GM12872 (cell line): ENCODE results near the gene UBASH3B.

Experiments
- TF ChIP-seq, protein P1 (sequence below): IDR thresholded peaks from 3 replicates; pipeline ENCODE4 v1.5.1; 2011; ENCODE audit warnings: low read depth, mild to moderate bottlenecking, low read length, moderate library complexity; ENCODE audit not compliant: insufficient read depth

Gene UBASH3B

DNA sequence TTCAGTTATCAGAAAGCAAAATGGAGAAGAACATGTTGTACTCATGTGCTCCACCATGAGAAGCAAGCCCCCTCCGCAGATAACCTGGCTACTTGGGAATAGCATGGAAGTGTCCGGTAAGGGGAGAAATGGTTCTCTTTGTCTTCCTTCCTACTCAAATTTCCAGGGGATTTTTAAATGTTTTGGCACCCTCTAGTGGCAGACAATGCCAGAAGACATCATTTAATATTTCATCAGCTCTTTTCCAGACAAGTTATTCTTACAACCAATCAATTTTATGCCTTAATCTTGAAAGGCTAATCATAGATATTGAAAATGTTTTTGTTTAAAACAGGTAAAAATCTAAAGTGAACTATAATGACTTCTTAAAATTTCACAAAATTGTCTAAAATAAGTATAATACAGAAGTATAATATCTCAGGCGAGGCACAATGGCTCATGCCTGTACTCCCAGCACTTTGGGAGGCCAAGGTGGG is 198.5 kb downstream of the UBASH3B start:
- TF ChIP-seq, protein P1, sequence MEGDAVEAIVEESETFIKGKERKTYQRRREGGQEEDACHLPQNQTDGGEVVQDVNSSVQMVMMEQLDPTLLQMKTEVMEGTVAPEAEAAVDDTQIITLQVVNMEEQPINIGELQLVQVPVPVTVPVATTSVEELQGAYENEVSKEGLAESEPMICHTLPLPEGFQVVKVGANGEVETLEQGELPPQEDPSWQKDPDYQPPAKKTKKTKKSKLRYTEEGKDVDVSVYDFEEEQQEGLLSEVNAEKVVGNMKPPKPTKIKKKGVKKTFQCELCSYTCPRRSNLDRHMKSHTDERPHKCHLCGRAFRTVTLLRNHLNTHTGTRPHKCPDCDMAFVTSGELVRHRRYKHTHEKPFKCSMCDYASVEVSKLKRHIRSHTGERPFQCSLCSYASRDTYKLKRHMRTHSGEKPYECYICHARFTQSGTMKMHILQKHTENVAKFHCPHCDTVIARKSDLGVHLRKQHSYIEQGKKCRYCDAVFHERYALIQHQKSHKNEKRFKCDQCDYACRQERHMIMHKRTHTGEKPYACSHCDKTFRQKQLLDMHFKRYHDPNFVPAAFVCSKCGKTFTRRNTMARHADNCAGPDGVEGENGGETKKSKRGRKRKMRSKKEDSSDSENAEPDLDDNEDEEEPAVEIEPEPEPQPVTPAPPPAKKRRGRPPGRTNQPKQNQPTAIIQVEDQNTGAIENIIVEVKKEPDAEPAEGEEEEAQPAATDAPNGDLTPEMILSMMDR: peak; percentile 63

DNA sequence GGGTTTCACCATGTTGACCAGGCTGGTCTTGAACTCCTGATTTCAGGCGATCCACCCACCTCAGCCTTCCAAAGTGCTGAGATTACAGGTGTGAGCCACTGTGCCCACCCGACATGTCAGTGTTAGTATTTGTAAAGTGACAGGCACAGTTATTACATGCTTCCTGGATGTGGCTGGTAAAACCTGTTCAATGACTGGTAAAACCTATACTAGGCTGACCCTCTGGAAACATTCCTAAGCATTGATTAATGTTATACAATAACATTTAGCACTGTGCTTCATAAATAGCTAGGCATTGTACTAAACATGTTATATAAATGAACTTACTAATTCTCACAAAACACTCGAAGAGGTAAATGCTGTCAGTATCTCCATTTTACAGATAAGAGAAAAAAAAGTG is 206.1 kb downstream of the UBASH3B start:
- TF ChIP-seq, protein P1: no peak

DNA sequence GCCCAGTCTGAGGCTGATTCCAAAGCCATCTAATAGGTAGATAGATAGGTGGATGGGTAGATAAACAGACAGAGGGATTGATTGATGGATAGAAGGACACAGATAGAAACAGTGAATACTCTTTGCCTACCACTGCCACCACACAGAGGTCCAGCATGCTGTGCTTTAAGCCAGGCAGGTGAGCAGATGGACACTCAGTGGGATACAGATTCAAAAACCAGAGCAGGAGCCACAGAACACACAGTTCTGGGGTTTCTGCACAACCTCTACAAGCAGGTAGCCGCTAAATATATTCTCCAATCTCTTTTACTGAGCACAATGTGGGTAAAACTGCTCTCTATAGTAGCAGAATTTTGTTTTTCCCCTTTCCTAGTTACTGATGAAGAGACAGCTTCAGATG is 206.6 kb downstream of the UBASH3B start:
- TF ChIP-seq, protein P1: no peak

DNA sequence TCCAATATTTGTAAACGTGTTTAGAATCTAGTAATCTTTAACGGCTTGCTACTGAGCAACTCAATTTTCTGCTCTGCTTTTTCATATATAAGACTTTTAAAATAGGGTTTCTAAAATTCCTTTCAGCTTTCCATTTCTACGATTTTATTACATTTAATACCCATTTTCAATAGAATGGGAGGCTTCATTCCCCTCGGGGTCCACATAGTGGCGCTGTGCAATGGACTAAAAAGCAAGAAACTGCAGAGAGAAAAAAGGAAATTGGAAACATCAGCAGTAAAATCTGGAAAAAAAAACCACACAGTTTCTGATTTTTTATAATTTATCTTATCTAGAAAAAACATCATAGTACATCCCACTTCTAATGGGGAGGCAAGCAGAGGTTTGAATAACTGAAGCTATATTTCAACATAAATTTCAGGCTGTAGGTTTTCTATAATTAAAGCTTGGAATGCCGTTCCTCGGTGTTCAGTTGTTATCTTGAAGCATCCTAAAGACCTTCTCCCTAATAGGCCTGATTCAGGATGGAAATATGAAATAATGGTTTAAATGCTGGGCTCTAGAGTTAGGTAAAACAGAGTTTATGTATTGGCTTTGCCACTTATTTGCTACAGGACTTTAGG is 208.3 kb downstream of the UBASH3B start:
- TF ChIP-seq, protein P1: peak; percentile 64
